ENCODE measurements around the gene KLK2. TPM values are rescaled to one million over a fixed set of nuclear protein-coding genes. Genes with fewer than 3 reads are reported as not detected.

The KLK2 gene
- polyA plus RNA-seq, 1 donor from 2014 or later, result not detected

DNA sequence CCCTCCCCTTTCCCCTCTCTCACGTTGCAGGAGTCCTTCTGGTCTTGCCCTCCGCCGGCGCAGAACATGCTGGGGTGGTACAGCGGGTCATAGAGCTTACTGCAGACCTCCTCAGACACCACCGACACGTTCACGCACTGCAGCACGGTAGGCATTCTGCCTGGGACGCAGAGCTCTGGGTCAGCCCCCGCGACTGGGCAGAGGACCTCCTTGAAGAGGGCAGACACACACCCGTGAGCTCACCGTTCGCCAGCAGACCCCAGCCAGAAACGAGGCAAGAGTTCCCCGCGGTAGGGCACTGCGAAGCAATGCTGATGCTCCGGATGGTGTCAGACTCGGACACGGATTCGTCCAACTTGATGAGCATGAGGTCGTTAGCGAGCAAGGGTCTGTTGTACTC is 35.1 kb downstream of the KLK2 start:
- H3K4me3 ChIP-seq (ENCODE audit: low read length), result no peak overlapping the region
- no peaks in the 10 kb centered on the region for H3K9me2 ChIP-seq (ENCODE audit: insufficient read depth, low read length)
- H3K9ac ChIP-seq (ENCODE audit: low read length), result no peak overlapping the region
- no peaks in the 10 kb centered on the region for H3K79me2 ChIP-seq (replicated peaks; ENCODE audit: insufficient read depth, low read length)
- no peak for TF ChIP-seq REST (IDR thresholded peaks at IDR 0.05; ENCODE audit: borderline replicate concordance)
- no peak for TF ChIP-seq EZH2 (IDR thresholded peaks at IDR 0.05; ENCODE audit: borderline replicate concordance, insufficient read depth, low read length, poor library complexity, severe bottlenecking)
- TF ChIP-seq RAD21 (conservative IDR thresholded peaks at IDR 0.05), result no peak
- no peak for TF ChIP-seq TAF1 (IDR thresholded peaks at IDR 0.05; ENCODE audit: low read depth)
- no peak for TF ChIP-seq EP300 (conservative IDR thresholded peaks at IDR 0.05; ENCODE audit: poor library complexity, severe bottlenecking)
- TF ChIP-seq, protein P1, sequence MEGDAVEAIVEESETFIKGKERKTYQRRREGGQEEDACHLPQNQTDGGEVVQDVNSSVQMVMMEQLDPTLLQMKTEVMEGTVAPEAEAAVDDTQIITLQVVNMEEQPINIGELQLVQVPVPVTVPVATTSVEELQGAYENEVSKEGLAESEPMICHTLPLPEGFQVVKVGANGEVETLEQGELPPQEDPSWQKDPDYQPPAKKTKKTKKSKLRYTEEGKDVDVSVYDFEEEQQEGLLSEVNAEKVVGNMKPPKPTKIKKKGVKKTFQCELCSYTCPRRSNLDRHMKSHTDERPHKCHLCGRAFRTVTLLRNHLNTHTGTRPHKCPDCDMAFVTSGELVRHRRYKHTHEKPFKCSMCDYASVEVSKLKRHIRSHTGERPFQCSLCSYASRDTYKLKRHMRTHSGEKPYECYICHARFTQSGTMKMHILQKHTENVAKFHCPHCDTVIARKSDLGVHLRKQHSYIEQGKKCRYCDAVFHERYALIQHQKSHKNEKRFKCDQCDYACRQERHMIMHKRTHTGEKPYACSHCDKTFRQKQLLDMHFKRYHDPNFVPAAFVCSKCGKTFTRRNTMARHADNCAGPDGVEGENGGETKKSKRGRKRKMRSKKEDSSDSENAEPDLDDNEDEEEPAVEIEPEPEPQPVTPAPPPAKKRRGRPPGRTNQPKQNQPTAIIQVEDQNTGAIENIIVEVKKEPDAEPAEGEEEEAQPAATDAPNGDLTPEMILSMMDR (IDR thresholded peaks at IDR 0.05; ENCODE audit: poor library complexity, severe bottlenecking), result no peak
- TF ChIP-seq MXI1 (conservative IDR thresholded peaks at IDR 0.05; ENCODE audit: poor library complexity, severe bottlenecking), result no peak
- no peak for TF ChIP-seq POLR2AphosphoS5 (IDR thresholded peaks at IDR 0.05)
- TF ChIP-seq SMC3 (conservative IDR thresholded peaks at IDR 0.05; ENCODE audit: poor library complexity), result no peak
- H3K4me2 ChIP-seq (ENCODE audit: low read length), result no peak overlapping the region
- no peak overlapping the region for H3K27ac ChIP-seq (ENCODE audit: low read length)
- no peaks in the 10 kb centered on the region for H4K20me1 ChIP-seq (ENCODE audit: insufficient read depth)
- peaks cover 45% of the 10 kb centered on the region for H3K27me3 ChIP-seq (ENCODE audit: insufficient read depth, low read depth, low read length)
- no peak overlapping the region for H2AFZ ChIP-seq (ENCODE audit: low read depth, low read length)
- no peaks in the 10 kb centered on the region for H3K36me3 ChIP-seq (ENCODE audit: insufficient read depth, low read length)
- H3K9me3 ChIP-seq (ENCODE audit: low read length), result no peaks in the 10 kb centered on the region
- no peaks in the 10 kb centered on the region for H3F3A ChIP-seq (ENCODE audit: insufficient read depth, low read length, poor library complexity, severe bottlenecking)

DNA sequence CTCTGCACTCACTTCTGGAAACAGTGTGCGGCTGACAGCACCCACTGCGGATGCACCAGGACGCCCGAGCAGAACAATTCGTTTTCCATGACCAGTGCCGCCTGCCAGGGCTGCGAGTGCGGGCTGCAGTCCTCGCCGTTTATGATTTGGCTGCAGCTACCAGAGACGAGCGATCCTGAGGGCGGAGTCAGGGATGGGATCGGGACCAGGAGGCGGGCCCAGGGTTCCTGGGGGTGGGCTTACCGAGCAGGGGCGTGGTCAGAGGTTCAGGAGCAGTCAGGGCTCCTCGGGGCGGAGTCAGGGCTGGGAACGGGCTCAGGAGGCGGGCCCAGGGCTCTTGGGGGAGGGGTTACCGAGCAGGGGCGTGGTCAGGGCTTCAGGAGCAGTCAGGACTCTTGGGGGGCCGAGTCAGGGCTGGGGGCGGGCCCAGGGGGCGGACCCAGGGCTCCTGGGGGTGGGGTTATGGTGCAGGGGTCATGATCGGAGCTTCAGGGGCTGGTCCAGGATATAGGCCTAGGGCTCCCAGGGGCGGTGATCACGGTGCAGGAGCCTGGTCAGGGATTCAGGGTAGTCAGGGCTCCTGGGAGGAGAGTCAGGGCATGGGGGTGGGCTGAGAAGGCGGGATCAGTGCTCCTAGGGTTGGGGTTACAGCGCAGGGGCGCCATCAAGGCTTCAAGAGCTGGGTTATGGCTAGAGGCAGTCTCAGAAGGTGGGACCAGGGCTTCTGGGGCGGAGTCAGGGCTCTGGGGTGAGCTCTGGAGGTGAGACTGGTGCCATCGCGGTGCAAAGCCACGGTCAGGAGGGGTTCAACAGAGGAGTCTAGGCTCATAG is 36.2 kb downstream of the KLK2 start:
- no peak for TF ChIP-seq POLR2AphosphoS5 (IDR thresholded peaks at IDR 0.05)
- no peak for TF ChIP-seq RAD21 (conservative IDR thresholded peaks at IDR 0.05)
- TF ChIP-seq, protein P1 (IDR thresholded peaks at IDR 0.05; ENCODE audit: poor library complexity, severe bottlenecking), result no peak
- Histone ChIP-seq H3K9me3 (ENCODE audit: low read length) (no peaks in the 10 kb centered on the region), H3K36me3 (ENCODE audit: insufficient read depth, low read length) (no peaks in the 10 kb centered on the region), H4K20me1 (ENCODE audit: insufficient read depth) (no peaks in the 10 kb centered on the region), H3F3A (ENCODE audit: insufficient read depth, low read length, poor library complexity, severe bottlenecking) (no peaks in the 10 kb centered on the region), H2AFZ (ENCODE audit: low read depth, low read length) (no peak overlapping the region), H3K27me3 (ENCODE audit: insufficient read depth, low read depth, low read length) (peaks cover 46% of the 10 kb centered on the region), H3K4me2 (ENCODE audit: low read length) (no peak overlapping the region), H3K4me3 (ENCODE audit: low read length) (peak overlapping the region; percentile 63), H3K9me2 (ENCODE audit: insufficient read depth, low read length) (no peaks in the 10 kb centered on the region), H3K27ac (ENCODE audit: low read length) (no peak overlapping the region), H3K79me2 (replicated peaks; ENCODE audit: insufficient read depth, low read length) (no peaks in the 10 kb centered on the region), H3K9ac (ENCODE audit: low read length) (peak overlapping the region; percentile 9)

All from neural cell (in vitro differentiated cells).